Prostate gland (tissue), 2 donors: Measurements from ENCODE around the gene EPN1. TPM values are rescaled to one million over a fixed set of nuclear protein-coding genes. Genes with fewer than 3 reads are reported as not detected.

Experiments
- DNase-seq: peaks from one replicate; pipeline ENCODE4 v3.0.0-alpha.2; 2019; ENCODE audit warnings: low spot score
- H3K27ac ChIP-seq, 2 donors: fragments of 200-600 bp; sonication (generic); 2 replicates each; pipeline ENCODE4 v1.5.1; 2017 to 2019
- H3K27me3 ChIP-seq: fragments of 200-600 bp; sonication (generic); replicated peaks from 2 replicates; pipeline ENCODE4 v1.5.1; 2019; ENCODE audit not compliant: insufficient read depth
- H3K36me3 ChIP-seq, 2 donors: fragments of 200-600 bp; sonication (generic); 1 replicate in 1 of 2; 2 replicates in 1 of 2; pipeline versions ENCODE4 v1.5.1 to v1.8.1; 2017 to 2019
- H3K4me1 ChIP-seq: fragments of 200-600 bp; sonication (generic); replicated peaks from 2 replicates; pipeline ENCODE4 v1.5.1; 2019
- H3K4me3 ChIP-seq, 2 donors: fragments of 200-600 bp; sonication (generic); 2 replicates each; pipeline ENCODE4 v1.5.1; 2017 to 2019
- H3K9me3 ChIP-seq: fragments of 200-600 bp; sonication (generic); 2 replicates; pipeline ENCODE4 v1.5.1; 2017
- CTCF ChIP-seq, 4 experiments: fragments of 200-600 bp in 2 of 4; fragments of 450-650 bp in 2 of 4; sonication (generic) in 2 of 4; IDR thresholded peaks; 1 replicate in 3 of 4; 2 replicates in 1 of 4; pipeline ENCODE4 v1.5.1; 2016 to 2019; ENCODE audit warnings: antibody characterized with exemption in 4 of 4, mild to moderate bottlenecking in 2 of 4, moderate library complexity in 2 of 4
- POLR2A ChIP-seq: fragments of 450-650 bp; IDR thresholded peaks from one replicate; pipeline ENCODE4 v1.6.1; 2016; ENCODE audit warnings: antibody characterized with exemption, mild to moderate bottlenecking
- POLR2AphosphoS5 ChIP-seq: sonication (generic); formaldehyde crosslinking; IDR thresholded peaks from one replicate; pipeline ENCODE4 v1.6.1; 2017; ENCODE audit warnings: antibody characterized with exemption
- WGBS: methylation state at CpG from one replicate; pipeline ENCODE4 v1.1.5; 2018; 5-methylcytosine and 5-hydroxymethylcytosine counted together
- intact Hi-C: fragments of 100-400 bp; cut with DNase I; formaldehyde crosslinking; loops from one replicate; pipeline ENCODE4 v1.14.2; 2022
- total RNA-seq, 2 donors: library from RNA; depleted of rRNA; stranded (reverse); fragments of >200 nt; gene quantifications; one replicate each; pipeline ENCODE4 v1.1.0, GENCODE V29; 2016

Gene EPN1
- total RNA-seq, 2 donors from 2014 or later, result 160 to 345 TPM

- Histone ChIP-seq H3K9me3 (no peaks in the 10 kb centered on the region), H3K27ac (no peak overlapping the region), H3K27me3 (no peaks in the 10 kb centered on the region), H3K4me1 (peaks cover 6% of the 10 kb centered on the region), H3K4me3 (no peak overlapping the region), H3K36me3 (peaks cover 0 to 11% of the 10 kb centered on the region in 2 donors)
- intact Hi-C loops, result no loop called here
- TF ChIP-seq CTCF (IDR thresholded peaks at IDR 0.05) (no peak), POLR2AphosphoS5 (no peak), POLR2A (no peak)
- 94% methylated on average over 60 of the region's 60 CpGs for WGBS
- DNase-seq, result no peak
Measured at GRCh38 chr19:55684946-55685681, 10.1 kb downstream of the EPN1 start.

GRCh38 chr19:55685776-55686175, 10.8 kb downstream of the EPN1 start:
- H3K27me3 ChIP-seq, result no peaks in the 10 kb centered on the region
- WGBS, result 98% methylated on average over 6 of the region's 6 CpGs
- TF ChIP-seq POLR2A (no peak), POLR2AphosphoS5 (no peak), CTCF (IDR thresholded peaks at IDR 0.05) (no peak)
- intact Hi-C loops, result no loop called here
- H3K27ac ChIP-seq, result no peak overlapping the region
- no peak for DNase-seq
- peaks cover 6% of the 10 kb centered on the region for H3K4me1 ChIP-seq
- H3K4me3 ChIP-seq, result no peak overlapping the region
- peaks cover 0 to 17% of the 10 kb centered on the region in 2 donors for H3K36me3 ChIP-seq
- H3K9me3 ChIP-seq, result no peaks in the 10 kb centered on the region

- Histone ChIP-seq H3K27ac (no peak overlapping the region), H3K4me3 (no peak overlapping the region), H3K4me1 (peaks cover 6% of the 10 kb centered on the region), H3K36me3 (peaks cover 0 to 21% of the 10 kb centered on the region in 2 donors), H3K9me3 (no peaks in the 10 kb centered on the region), H3K27me3 (no peaks in the 10 kb centered on the region)
- 90% methylated on average over 29 of the region's 29 CpGs for WGBS
- DNase-seq, result no peak
- intact Hi-C loops, result no loop called here
- no peak for TF ChIP-seq POLR2A
- no peak for TF ChIP-seq POLR2AphosphoS5
- no peak for TF ChIP-seq CTCF (IDR thresholded peaks at IDR 0.05)
Measured at GRCh38 chr19:55686311-55687050, 11.5 kb downstream of the EPN1 start.

- DNase-seq, result no peak
- Histone ChIP-seq H3K4me1 (peaks cover 6% of the 10 kb centered on the region), H3K36me3 (peaks cover 0 to 22% of the 10 kb centered on the region in 2 donors), H3K4me3 (no peak overlapping the region), H3K27me3 (no peaks in the 10 kb centered on the region), H3K9me3 (no peaks in the 10 kb centered on the region), H3K27ac (no peak overlapping the region)
- intact Hi-C loops, result no loop called here
- TF ChIP-seq POLR2AphosphoS5, result no peak
- TF ChIP-seq POLR2A, result no peak
- TF ChIP-seq CTCF (IDR thresholded peaks at IDR 0.05), result no peak
- WGBS, result 89% methylated on average over 22 of the region's 22 CpGs
Measured at GRCh38 chr19:55687281-55688201, 12.5 kb downstream of the EPN1 start.
